Left lung (tissue), 10 donors: ENCODE measurements around the gene GNG7. TPM values are rescaled to one million over a fixed set of nuclear protein-coding genes. Genes with fewer than 3 reads are reported as not detected.
"Not testable (repeated sequence)": the region's sequence is repeated elsewhere in the genome, so short reads cannot be mapped to it uniquely, and the experiment has no call there.

ENCODE experiments used
- ATAC-seq: fragments of 200-7000 bp; cut with Tn5 transposase; one replicate; pipeline ENCODE4 v1.9.1; 2020; ENCODE audit warnings: moderate library complexity
- DNase-seq, 4 donors: peaks; one replicate each; pipeline ENCODE4 v3.0.0-alpha.2; 2013 to 2020
- H3K27ac ChIP-seq, 2 donors: fragments of 200-600 bp; sonication (generic) in 1 of 2; one replicate each; pipeline versions ENCODE4 v1.5.0 to v1.8.0; 2020 to 2021
- H3K27me3 ChIP-seq, 2 donors: fragments of 200-600 bp; sonication (generic) in 1 of 2; one replicate each; pipeline versions ENCODE4 v1.5.0 to v1.8.0; 2020 to 2021
- H3K36me3 ChIP-seq, 2 donors: fragments of 200-600 bp; sonication (generic) in 1 of 2; one replicate each; pipeline versions ENCODE4 v1.5.0 to v1.8.0; 2020 to 2021
- H3K4me1 ChIP-seq, 2 donors: fragments of 200-600 bp; one replicate each; pipeline ENCODE4 v1.8.0; 2021
- H3K4me3 ChIP-seq, 2 donors: fragments of 200-600 bp; sonication (generic) in 1 of 2; one replicate each; pipeline versions ENCODE4 v1.5.0 to v1.8.0; 2020 to 2021; ENCODE audit warnings: mild to moderate bottlenecking in 1 of 2
- H3K9me3 ChIP-seq, 2 donors: fragments of 200-600 bp; sonication (generic) in 1 of 2; one replicate each; pipeline versions ENCODE4 v1.5.0 to v1.8.0; 2020 to 2021
- intact Hi-C, 2 donors: fragments of 100-400 bp; cut with DNase I; formaldehyde crosslinking; loops; one replicate each; pipeline versions ENCODE4 v1.11.2 to v1.14.2; 2022
- polyA plus RNA-seq, 6 donors: library from polyadenylated mRNA; unstranded; fragments of 120-200 nt; gene quantifications; one replicate each; pipeline ENCODE4 v1.2.1, GENCODE V29; 2013; ENCODE audit not compliant: insufficient read length in 6 of 6
- total RNA-seq, 2 donors: library from RNA; stranded (reverse); fragmentation: NEBNext Ultra II Directional; extraction: Animal tissue kit (Norgen Biotek cat#: 25700); gene quantifications; one replicate each; pipeline ENCODE4 v1.2.1, GENCODE V29; 2021
- TF ChIP-seq, protein P1 (sequence below), 2 donors: fragments of 200-600 bp; sonication (generic) in 1 of 2; IDR thresholded peaks; one replicate each; pipeline versions ENCODE4 v1.5.0 to v1.8.0; 2021; ENCODE audit warnings: antibody characterized with exemption in 2 of 2
- donor health status: DM: no; HTN: yes; CAD: no.
- donor health status: DM: no; HTN: no; CAD: no.

The GNG7 gene
- total and polyA plus RNA-seq, 8 donors, result 3.8 to 7.1 (median 5.5) TPM

DNA sequence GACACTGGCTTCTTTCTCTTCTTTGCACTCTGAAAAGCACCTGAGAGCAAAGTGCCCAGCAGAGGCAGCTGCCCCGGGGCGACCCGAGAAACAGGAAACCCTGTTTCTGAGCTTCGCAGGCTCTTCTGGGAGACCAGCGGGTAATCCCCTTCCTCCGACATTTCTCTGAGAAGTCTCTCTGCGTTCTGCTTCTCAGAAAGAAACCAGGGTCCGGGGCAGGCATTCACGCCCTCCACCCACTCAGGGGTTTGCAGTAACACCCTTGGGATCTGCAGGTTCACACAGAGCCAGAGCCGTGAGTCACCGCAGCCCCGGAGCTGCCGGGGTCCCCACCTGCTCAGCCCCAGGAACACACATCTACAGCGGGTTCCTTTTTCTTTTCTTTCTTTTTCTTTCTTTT lies 140.6 kb downstream of the GNG7 start:
- H3K27ac ChIP-seq, result no peak overlapping the region
- TF ChIP-seq, protein P1, sequence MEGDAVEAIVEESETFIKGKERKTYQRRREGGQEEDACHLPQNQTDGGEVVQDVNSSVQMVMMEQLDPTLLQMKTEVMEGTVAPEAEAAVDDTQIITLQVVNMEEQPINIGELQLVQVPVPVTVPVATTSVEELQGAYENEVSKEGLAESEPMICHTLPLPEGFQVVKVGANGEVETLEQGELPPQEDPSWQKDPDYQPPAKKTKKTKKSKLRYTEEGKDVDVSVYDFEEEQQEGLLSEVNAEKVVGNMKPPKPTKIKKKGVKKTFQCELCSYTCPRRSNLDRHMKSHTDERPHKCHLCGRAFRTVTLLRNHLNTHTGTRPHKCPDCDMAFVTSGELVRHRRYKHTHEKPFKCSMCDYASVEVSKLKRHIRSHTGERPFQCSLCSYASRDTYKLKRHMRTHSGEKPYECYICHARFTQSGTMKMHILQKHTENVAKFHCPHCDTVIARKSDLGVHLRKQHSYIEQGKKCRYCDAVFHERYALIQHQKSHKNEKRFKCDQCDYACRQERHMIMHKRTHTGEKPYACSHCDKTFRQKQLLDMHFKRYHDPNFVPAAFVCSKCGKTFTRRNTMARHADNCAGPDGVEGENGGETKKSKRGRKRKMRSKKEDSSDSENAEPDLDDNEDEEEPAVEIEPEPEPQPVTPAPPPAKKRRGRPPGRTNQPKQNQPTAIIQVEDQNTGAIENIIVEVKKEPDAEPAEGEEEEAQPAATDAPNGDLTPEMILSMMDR (IDR thresholded peaks at IDR 0.05), result no peak
- H3K4me1 ChIP-seq, result peaks cover 0 to 15% of the 10 kb centered on the region in 2 donors
- ATAC-seq, result peak; percentile 37
- peak in 1 of 4 donors; percentile 59 for DNase-seq
- no peaks in the 10 kb centered on the region for H3K27me3 ChIP-seq
- intact Hi-C loops, result no loop called here
- H3K36me3 ChIP-seq, result no peaks in the 10 kb centered on the region
- no peaks in the 10 kb centered on the region for H3K9me3 ChIP-seq
- peak overlapping the region in 1 of 2 donors; percentile 15 for H3K4me3 ChIP-seq

DNA sequence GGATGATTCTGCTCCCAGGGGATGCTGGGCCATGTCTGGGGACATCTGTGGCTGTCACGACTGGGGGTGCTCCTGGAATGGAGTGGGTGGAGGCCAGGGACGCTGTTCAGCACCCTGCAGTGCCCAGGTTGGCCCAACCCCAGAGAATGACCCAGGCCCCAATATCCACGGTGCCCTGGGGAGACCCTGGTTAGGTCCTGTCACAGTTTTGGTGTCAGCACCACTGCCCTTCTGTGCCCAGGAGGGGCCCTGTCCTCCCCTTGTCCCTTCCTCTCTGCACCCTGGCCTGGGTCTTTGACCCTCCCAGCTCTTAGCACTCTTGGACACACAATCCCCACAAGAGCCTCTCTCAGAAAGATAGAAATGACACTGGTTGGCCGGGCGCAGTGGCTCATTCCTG lies 141.3 kb downstream of the GNG7 start:
- Histone ChIP-seq H3K36me3 (no peaks in the 10 kb centered on the region), H3K4me3 (no peak overlapping the region), H3K27me3 (no peaks in the 10 kb centered on the region), H3K4me1 (peaks cover 0 to 9% of the 10 kb centered on the region in 2 donors), H3K27ac (no peak overlapping the region), H3K9me3 (no peaks in the 10 kb centered on the region)
- intact Hi-C loops, result no loop called here
- TF ChIP-seq, protein P1 (IDR thresholded peaks at IDR 0.05), result no peak
- peak in 2 of 4 donors; percentile 27 to 34 for DNase-seq
- ATAC-seq, result no peak

DNA sequence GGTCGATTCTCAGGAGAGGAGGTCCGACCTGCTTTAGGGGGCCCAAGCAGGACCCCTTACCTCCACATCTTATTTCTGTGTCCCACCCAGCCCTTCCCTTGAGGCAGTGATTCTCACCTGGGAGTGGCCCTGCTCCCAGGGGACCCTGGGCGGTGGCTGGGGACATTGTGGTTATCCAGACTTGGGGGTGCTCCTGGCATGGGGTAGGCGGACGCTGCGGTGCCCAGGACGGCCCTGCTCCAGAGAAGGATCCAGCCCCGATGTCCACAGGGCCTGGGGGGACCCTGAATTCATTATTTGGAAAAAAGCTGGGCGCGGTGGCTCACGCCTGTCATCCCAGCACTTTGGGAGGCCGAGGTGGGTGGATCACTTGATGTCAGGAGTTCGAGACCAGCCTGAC lies 142.1 kb downstream of the GNG7 start:
- no peak for ATAC-seq
- H3K27ac ChIP-seq, result no peak overlapping the region
- TF ChIP-seq, protein P1 (IDR thresholded peaks at IDR 0.05), result no peak
- H3K27me3 ChIP-seq, result no peaks in the 10 kb centered on the region
- peak in 2 of 4 donors; percentile 22 to 57 for DNase-seq
- peaks cover 0 to 7% of the 10 kb centered on the region in 2 donors for H3K4me1 ChIP-seq
- intact Hi-C loops, result no loop called here
- H3K9me3 ChIP-seq, result no peaks in the 10 kb centered on the region
- no peaks in the 10 kb centered on the region for H3K36me3 ChIP-seq
- H3K4me3 ChIP-seq, result no peak overlapping the region

DNA sequence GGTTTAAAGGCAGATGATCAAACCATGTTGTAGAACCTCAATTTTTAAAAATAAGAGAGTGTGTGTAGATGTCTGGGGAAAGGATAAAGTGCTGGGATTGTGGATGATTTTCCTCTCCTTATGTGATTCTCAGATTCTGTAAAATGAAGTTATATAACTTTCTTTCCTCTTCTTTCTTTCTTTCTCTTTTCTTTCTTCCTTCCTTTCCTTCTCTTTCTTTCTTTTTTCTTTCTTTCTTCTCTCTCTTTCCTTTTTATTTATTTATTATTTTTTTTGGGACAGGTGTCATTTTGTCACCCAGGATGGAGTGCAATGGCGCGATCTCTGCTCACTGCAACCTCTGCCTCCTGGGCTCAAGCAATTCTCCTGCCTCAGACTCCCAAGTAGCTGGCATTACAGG lies 144.0 kb downstream of the GNG7 start:
- TF ChIP-seq, protein P1 (IDR thresholded peaks at IDR 0.05), result no peak
- DNase-seq (no peak), ATAC-seq (no peak)
- Histone ChIP-seq H3K36me3 (no peaks in the 10 kb centered on the region), H3K4me1 (peaks cover 0 to 17% of the 10 kb centered on the region in 2 donors), H3K9me3 (no peaks in the 10 kb centered on the region), H3K27ac (no peak overlapping the region), H3K27me3 (no peaks in the 10 kb centered on the region), H3K4me3 (no peak overlapping the region)
- intact Hi-C loops, result no loop called here

DNA sequence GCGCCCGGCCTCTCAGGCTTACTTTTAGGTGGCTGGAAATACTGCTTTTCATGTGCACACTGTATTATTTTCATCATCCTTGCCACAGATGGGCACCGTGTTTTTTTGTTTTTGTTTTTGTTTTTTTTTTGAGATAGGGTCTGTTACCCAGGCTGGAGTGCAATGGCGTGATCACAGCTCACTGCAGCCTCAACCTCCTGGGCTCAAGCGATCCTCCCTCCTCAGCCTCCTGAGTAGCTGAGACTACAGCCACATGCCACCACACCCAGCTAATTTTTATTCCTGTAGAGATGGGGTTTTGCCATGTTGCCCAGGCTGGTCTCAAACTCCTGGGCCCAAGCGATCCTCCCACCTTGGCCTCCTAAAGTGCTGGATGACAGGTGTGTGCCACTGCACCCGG lies 144.4 kb downstream of the GNG7 start:
- peaks cover 0 to 17% of the 10 kb centered on the region in 2 donors for H3K4me1 ChIP-seq
- intact Hi-C loops, H3K27ac ChIP-seq, H3K4me3 ChIP-seq, H3K9me3 ChIP-seq, ATAC-seq, H3K36me3 ChIP-seq, H3K27me3 ChIP-seq: not testable (repeated sequence)
- DNase-seq, result peak in 1 of 4 donors; percentile 10

DNA sequence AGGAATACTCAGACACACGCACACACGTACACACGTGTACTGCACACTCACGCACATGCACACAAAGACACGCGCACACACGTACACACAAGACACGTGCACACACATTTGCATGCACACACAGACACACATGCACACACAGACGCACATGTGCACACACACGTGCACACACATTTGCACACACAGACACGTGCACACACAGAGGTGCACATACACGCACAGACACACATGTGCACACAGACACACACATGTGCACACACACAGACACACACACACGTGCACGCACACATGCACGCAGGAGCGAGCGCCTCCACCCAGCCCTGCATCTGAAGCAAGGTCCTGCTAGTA lies 145.4 kb downstream of the GNG7 start:
- no peak for ATAC-seq
- intact Hi-C loops, result no loop called here
- Histone ChIP-seq H3K4me1 (peaks cover 0 to 21% of the 10 kb centered on the region in 2 donors), H3K4me3 (no peak overlapping the region), H3K9me3 (no peaks in the 10 kb centered on the region), H3K27me3 (no peaks in the 10 kb centered on the region), H3K27ac (no peak overlapping the region), H3K36me3 (no peaks in the 10 kb centered on the region)
- peak in 1 of 4 donors; percentile 19 for DNase-seq
- TF ChIP-seq, protein P1 (IDR thresholded peaks at IDR 0.05), result no peak
